HG02852 (cell line): ENCODE measurements around the gene WFDC6.
"Not testable (repeated sequence)": the region's sequence is repeated elsewhere in the genome, so short reads cannot be mapped to it uniquely, and the experiment has no call there.

Source experiments
- ATAC-seq: cut with Tn5 transposase; IDR thresholded peaks from one replicate; pipeline ENCODE4 v1.9.1; 2021; ENCODE audit warnings: mild to moderate bottlenecking, moderate library complexity; ENCODE audit not compliant: unreplicated experiment

WFDC6 gene

DNA sequence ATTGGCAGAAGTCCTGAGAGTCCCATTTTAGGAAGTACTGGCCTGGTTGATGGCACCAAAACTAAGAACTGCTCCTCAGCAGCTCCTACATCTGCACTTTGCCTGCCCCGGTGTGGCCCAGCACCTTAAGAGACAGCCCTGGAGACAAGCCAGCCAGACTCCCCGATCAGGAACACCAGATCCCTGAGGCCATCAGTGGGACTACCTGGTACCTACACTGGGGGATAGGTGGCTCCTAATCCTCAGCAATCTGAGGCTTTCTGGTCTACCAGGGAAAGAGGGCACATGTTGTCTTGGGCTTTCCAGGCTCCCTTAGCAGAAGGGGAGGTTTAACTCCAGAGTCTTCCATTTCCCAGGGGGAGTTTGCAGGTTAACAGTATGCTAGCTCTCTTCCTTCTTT, at the start of gene WFDC6:
Gene WFDC6 (minus strand): TSS at position 101 of the 400 bp plus-strand sequence. CDS start 75 bp downstream, at position 26.
- ATAC-seq: no peak

DNA sequence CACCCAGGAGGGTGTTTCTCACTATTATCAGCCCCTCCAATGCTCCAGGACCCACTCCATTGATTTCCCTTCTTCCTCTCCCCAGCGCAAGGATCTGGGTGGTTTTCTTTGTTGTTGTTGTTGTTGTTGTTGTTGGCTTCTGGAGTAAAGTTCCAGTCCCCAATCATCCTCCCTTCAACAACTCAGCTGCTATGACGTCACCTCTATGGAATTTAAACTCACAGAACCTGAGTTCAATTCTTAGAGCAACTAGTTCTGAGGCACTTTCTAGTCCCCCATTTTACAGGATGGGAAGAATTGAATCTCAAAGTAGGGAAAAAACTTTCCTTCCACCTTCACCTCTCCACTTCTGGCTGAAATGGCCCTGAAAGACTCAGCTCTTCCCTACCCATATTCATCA, 49.5 kb upstream of the WFDC6 start:
- no peak for ATAC-seq

DNA sequence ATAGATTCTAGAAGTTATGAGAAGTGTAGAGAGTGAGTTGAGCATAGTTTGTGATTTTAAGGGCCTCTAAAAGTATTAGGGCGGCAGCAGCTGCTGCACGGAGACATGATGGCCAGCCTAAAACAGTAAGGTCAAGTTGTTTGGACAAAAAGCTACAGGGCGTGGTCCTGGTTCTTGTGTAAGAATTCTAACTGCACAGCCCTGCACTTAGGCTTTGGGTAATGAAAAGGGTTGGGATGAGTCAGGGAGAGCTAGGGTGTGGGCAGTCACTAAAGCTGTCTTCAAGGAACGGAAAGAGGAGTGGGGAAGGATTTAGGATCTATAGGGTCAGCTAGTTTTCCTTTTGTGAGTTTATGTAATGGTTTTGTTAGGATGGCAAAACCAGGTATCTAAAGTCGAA, 46.7 kb upstream of the WFDC6 start:
- not testable (repeated sequence) for ATAC-seq

DNA sequence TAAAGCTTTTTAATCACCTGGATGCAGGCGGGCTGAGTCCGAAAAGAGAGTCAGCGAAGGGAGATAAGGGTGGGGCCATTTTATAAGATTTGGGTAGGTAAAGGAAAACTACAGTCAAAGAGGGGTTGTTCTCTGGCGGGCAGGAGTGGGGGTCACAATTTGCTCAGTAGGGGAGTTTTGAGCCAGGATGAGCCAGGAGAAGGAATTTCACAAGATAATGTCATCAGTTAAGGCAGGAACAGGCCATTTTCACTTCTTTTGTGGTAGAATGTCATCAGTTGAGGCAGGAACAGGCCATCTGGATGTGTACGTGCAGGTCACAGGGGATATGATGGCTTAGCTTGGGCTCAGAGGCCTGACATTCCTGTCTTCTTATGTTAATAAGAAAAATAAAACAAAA, 45.0 kb upstream of the WFDC6 start:
- ATAC-seq: not testable (repeated sequence)

DNA sequence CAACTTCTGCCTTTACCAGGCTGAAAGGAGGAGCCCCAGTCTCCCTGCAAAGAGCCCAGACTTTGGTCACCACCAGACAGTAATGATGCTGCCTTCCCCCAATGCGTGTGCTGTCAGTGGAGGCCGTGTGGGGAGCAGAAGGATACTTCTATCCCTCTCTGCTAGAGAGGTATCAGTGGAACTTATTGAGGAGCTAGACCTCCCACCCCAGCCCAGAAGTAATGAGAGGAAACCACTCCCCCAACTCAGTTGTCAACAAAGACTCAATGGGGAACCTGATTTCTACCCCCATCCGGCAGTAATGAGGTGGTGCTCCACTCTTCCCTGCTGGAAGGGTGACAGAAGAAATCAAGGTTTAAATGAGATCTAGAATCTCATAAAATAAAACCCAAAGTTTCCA, 44.2 kb upstream of the WFDC6 start:
- ATAC-seq: no peak

DNA sequence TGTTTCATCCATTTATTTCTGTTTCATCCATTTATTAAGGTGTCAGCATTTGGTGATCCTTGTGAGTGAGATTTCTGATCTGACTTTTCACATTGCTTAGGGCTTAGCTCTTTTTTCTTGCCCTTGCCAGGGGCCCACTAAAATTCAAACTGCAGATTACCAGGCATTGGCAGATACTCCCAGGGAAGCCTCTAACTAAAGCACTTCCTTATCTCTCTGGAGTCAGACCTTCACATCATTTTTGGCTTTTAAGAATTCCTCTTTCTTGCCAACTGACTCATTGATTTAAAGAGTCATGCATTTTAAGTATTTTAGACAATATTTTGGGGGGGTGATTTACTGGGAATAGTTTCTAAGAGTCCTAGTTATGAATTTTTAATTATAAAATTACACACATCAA, 42.4 kb upstream of the WFDC6 start:
- ATAC-seq: no peak

DNA sequence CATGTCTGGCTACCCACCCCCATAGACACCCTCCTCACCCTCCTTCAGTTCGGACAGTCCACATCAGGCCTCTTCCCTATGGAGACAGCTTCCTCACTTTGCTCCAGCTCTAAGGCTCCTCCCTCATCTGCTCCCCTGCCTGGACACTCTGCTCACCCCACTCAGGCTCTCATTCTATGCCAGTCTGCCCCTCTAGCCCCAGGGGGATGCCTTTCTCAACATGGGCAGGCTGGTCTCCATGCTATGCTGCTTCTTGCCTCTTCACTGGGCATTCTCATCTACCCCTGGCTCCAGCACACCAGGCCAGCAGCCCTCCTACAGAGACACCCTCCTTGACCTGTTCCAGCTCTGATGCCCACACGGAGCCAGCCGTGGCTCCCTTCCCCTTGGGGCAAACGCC, 39.9 kb upstream of the WFDC6 start, which contains the start of gene WFDC8:
Gene WFDC8 (minus strand): TSS at position 101 of the 400 bp plus-strand sequence. CDS start 37 bp downstream, at position 64.
- no peak for ATAC-seq

DNA sequence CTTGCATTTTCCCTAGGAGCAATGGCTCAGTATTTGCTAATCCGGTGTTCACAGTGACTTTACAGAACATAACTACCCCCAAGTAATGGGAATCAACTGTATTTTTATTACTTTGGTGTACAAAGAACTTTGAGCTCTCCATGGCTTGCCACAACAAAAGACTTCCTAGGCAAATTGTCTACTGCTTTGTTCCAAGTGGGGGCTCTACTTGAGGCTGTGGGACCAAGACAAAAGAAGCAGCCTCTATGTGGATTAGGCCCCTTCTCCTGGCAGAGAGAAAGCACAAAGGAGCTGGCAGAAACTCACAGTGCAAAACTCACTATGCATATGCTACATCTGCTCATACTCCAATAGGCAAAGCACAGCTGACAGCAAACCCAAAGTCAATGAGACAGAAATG, 38.9 kb upstream of the WFDC6 start:
- no peak for ATAC-seq

DNA sequence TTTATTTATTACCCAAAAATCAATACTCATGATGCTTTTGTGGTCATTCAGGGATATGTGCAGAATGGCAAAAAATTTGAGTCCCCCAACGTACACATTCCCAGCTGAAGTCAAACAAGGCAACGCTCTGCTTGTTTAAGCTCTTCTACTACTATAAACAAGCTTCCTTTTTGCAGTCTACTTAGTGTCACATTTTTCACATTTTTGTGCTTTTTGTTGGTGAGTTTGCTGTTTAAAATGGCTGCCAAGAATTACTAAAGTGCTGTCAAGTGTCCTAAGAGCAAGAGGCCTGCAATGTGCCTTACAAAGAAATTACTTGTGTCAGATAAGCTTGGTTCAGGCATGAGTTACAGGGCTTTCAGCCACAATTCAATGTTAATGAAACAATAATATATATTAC, 37.7 kb upstream of the WFDC6 start:
- ATAC-seq: no peak

DNA sequence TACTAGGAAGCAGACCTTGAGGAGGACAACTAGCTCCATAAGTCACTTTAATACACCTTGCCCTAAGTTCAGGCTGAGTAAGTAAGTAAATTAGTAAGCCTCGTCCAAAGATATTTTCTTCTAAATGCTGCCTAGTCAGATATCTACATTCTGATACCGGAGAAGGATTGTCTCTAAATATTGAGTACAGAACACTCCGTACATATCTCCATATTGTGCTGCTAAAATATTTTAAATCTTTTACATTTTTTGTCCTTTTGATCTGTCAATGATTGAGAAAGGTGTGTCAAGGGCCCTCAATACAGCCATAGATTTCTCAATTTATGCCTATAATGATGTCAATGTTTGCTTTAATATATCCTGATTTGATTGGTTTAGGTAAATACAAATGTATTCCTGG, 36.6 kb upstream of the WFDC6 start:
- ATAC-seq: no peak

DNA sequence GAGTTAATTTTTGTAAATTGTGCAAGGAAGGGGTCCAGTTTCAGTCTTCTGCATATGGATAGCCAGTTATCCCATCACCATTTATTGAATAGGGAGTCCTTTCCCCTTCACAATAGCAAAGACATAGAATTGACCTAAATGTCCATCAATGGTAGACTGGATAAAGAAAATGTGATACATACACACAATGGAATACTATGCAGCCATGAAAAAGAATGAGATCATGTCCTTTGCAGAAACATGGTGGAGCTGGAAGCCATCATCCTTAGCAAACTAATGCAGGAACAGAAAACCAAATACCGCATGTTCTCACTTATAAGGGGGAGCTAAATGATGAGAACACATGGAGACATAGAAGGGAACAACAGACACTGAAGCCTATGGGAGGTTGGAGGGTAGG, 30.4 kb upstream of the WFDC6 start:
- not testable (repeated sequence) for ATAC-seq

DNA sequence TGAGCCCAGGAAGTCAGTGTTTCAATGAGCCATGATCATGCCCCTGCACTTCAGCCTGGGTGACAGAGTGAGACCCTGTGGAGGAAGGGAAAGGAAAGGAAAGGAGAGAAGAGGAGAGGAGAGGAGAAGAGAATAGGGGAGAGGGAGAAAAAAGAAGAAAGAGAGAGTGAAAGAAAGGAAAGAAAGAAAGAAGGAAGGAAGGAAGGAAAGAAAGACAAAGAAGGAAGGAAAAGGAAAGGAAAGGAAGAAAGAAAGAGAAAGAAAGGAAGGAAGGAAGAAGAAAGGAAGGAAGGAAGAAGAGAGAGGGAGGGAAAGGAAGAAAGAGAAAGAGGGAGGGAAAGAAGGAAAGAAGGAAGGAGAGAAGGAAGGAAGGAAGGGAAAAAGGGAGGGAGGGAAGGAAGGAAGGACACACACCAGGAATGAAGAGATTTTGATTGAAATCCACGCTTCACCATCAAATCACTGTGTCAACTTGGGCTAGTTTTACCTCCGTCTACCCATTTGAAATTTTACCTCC, 25.5 kb upstream of the WFDC6 start:
- ATAC-seq: no peak

DNA sequence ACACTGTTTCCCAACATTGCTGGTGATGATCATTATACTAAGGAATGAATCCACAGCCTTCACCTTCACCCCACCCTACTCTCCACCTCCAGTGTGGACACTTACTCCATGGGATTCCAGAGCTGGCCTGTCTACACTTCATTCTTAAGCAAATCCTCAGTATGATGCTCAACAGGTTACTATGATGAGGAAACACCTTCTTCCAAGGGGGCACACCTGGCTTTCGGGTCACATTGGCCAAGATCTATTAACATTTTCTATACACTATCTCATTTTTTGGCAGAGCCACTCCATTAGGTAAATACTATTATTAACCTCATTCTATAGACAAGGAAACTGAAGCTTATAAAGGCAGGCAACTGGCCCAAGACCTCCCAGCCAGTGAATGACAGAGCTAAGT, 15.9 kb upstream of the WFDC6 start:
- no peak for ATAC-seq

DNA sequence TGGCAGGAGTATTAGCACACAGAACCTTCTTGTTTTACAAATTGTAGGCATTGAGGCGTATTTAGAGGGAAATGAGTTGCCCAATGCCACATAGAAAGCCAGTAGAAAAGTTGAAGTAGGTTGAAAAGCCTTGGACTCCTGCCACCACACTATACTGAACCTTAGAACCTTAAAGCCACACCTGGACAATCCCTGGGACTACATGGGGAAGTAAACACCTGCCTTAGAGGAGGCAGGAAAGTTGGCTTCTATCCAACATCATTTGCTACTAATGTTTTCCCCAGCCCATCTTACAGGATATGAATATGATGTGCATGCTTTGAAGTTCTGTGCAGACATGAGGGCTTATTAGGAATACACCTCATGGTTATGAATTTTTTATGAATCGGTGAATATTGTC, 13.2 kb upstream of the WFDC6 start:
- no peak for ATAC-seq

DNA sequence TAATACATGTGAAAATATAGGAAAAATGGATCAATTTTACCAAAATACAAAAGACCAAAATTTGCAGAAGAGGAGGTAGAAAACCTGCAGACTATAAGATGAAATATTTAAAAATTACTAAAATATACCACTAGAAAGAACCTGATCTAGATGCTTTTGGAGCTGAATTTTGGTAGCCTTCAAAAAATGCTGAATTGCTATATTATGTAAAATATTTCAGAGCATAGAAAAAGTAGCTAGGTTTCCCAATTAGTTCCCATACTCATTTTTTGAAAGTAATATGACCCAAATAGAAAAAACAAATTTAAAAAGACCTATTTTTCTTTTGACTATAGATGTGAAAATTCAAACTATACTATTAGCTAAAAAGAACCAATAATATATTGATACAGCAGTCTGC, 11.5 kb upstream of the WFDC6 start:
- ATAC-seq: no peak

DNA sequence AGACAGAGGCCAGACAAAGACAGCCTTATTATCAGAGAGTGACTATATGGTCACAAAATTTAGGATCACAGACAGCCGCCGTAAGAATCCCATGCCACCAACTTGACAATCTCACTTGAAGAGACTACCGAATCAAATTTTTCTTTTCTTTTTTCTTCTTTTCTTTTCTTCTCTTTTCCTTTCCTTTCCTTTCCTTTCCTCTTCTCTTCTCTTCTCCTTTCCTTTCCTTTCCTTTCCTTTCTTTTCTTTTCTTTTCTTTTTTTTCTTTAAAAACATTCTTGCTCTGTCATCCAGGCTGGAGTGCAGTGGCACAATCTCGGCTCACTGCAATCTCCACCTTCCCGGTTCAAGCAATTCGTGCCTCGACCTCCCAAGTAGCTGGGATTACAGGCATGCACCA, 9.1 kb upstream of the WFDC6 start:
- ATAC-seq: no peak

DNA sequence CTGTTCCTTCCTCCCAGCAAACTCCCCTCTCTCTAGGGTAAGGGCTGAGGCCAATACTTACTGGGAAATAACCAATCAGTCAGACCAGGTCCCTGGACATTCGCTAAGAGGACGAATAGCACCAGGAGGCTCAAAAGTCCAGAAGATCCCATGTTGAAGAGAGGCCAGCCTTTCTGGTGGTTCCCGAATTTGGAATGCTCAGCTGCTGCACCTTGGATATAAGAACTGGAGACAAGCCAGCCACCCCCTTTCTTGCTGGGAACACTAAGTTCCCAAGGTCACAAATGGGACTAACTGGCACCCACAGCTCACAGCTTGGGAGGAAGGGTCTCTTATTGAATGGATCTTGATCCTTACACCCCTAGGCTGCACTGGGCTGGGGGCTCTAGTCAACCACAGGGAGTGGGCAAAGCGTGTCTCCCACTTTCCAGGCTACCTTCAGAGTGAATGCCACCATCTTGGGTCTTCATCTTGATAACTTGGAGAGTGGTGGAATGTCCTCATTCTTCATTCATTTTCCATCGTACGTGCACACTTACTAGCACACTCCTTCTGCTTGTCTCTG, 8.0 kb upstream of the WFDC6 start, which contains the start of gene EPPIN:
Gene EPPIN (minus strand): TSS at position 196 of the 565 bp plus-strand sequence. CDS start 44 bp downstream, at position 152.
- no peak for ATAC-seq

DNA sequence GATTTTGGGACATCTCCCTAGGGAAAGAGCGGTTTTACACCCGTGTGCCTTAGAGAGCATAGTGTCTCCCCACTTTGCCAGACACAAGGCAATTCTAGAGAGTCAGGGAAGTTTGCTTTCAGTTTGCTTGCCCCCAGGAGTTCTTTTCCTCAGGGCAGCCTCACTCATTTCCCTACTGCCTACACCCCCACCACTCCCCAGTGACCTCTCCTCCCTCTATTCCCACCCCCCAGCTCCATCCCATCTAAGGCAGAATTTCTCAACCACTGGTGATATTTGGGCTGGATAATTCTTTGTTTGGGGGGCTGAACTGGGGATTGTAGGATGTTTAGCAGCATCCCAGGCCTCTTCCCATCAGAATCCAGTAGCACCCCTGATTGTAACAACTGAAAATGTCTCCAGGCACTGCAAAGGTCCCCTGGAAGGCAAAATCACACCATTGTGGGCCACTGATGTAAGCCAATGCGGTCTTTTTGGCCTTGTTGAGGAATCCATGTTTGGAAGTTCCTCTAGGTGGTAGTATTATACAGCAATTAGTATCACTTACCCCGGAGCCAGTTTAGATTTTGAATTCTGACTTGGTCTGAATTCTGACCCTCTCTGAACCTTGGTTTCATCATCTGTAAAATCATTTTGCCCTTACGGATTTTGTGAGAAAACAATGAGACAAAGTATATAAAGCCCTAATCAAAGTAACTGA, 6.6 kb upstream of the WFDC6 start:
- ATAC-seq: no peak

DNA sequence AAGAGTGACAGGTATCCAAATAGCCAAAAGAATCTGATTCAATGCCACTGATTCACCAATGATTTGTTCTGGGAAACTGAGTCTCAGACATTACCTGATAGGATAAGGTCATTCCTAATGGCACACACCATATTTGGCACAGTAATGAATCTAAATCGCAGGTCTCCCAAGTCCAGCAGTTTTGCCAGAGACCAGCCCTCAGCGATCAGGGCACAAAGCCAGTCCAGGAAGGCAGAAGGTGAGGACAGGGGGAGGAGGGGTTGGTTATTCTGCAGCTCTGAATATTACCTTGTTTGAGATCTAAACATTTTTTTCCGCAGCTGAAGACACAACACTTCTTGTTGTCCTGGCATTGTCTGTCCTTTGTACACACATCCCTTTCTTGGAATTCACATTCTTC, 6.1 kb upstream of the WFDC6 start:
- ATAC-seq: no peak

DNA sequence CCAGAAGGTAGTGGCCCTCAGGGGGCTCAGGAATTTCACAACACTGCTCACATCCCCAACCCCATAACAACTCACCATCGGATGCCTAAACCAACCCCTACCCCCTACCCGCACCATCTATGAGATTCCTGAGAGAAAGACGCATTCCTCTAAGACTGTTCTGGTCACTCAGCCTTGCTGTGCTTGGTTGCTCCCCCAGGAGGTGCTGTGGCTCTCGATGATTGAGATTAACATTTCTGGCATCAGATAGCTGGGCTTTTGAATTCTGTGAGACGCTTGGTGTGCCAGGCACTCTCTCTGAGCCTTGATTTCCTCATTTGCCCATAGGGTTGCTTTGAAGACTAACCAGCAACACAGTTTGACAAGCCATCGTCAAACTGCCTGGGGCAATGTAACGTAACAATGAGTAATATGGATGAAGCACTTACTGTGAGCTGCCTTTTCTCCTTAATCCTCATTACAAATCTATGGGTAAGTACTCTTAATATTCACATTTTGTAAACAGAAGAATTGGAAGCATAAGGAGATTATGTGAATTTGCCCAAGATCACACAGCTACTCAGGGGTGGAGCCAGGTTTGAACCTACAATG, 978 bp downstream of the WFDC6 start:
- no peak for ATAC-seq

DNA sequence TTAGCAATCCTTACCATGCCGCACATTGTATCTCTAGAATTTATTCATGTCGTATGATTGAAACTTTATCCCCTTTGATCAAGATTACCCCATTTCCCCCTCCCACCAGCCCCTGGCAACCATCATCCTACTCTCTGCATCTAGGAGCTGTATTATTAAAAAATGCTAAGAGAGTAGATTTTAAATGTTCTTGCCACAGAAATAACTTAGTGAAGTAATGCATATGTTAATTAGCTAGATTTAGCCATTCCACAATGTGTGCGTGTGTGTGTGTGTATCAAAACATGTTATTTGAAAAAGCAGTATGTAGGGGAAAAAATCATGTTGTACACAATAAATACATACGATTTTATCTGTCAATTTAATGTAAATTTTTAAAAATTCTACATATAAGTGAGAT, 12.0 kb downstream of the WFDC6 start:
- ATAC-seq: no peak

DNA sequence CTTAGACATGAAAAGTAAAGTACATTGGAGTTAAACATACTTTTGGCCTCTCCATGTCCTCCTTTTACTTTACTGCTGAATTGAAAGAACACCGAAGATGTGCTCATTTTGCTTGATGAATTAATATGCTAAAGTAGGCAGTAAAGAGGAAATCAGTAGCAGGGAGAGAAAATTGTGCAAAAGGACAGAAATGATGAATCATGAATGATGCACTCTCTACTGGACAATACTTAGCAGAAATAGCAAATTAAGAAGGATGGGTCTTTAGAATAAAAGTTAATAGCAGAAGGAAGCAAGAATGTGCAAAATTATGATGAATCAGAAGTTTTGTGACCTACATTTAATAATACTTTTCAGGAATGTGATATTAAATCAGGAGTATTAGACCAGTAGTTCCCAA, 15.5 kb downstream of the WFDC6 start:
- ATAC-seq: no peak
